H1 (cell line): ENCODE measurements around the gene CACNG1. TPM values are rescaled to one million over a fixed set of nuclear protein-coding genes. Genes with fewer than 3 reads are reported as not detected.

Experiments
- CTCF ChIA-PET: fragments of 300-600 bp; sonication (Branson Sonifier 250); formaldehyde crosslinking; loops from one replicate; lab custom pipeline; 2021; ENCODE audit not compliant: partially characterized antibody; lab: Charles Lee
- POLR2A ChIA-PET: fragments of 300-600 bp; sonication (Branson Sonifier 250); formaldehyde crosslinking; loops from one replicate; lab custom pipeline; 2021; ENCODE audit warnings: inconsistent platforms; ENCODE audit not compliant: partially characterized antibody; lab: Charles Lee
- DNase-seq, 2 experiments: peaks; one replicate each; pipeline versions ENCODE4 v3.0.0 to v3.0.0-alpha.2; 2010 to 2022; ENCODE audit warnings: low spot score in 2 of 2, low read depth in 1 of 2, mixed read lengths in 1 of 2
- FAIRE-seq: peaks from 2 replicates; lab custom pipeline; 2011; peaks lifted over from hg19 to GRCh38; lab: Jason Lieb, UNC
- H2AFZ ChIP-seq: 2 replicates; pipeline ENCODE4 v1.8.1; 2012; ENCODE audit warnings: low read length, inconsistent platforms
- H2AK5ac ChIP-seq: 2 replicates; pipeline ENCODE4 v1.6.1; 2013; ENCODE audit warnings: low read depth, low read length
- H2BK120ac ChIP-seq: replicated peaks from 2 replicates; pipeline ENCODE3; 2013; ENCODE audit warnings: low read depth, low read length, inconsistent platforms
- H2BK12ac ChIP-seq: 2 replicates; pipeline ENCODE4 v1.6.1; 2013; ENCODE audit warnings: low read depth, low read length
- H2BK15ac ChIP-seq: 2 replicates; pipeline ENCODE4 v1.6.1; 2013; ENCODE audit warnings: low read length
- H2BK20ac ChIP-seq: 2 replicates; pipeline ENCODE4 v1.6.1; 2013; ENCODE audit warnings: low read length
- H2BK5ac ChIP-seq: 2 replicates; pipeline ENCODE4 v1.6.1; 2013; ENCODE audit warnings: low read depth, low read length
- H3K14ac ChIP-seq: 2 replicates; pipeline ENCODE4 v1.6.1; 2013; ENCODE audit warnings: inconsistent platforms; ENCODE audit not compliant: insufficient read length
- H3K18ac ChIP-seq: 2 replicates; pipeline ENCODE4 v1.6.1; 2013; ENCODE audit warnings: low read length; ENCODE audit errors: extremely low read depth
- H3K23ac ChIP-seq: 2 replicates; pipeline ENCODE4 v1.6.1; 2013; ENCODE audit warnings: inconsistent platforms; ENCODE audit not compliant: insufficient read length
- H3K23me2 ChIP-seq: 2 replicates; pipeline ENCODE4 v1.6.1; 2013; ENCODE audit warnings: low read depth, low read length
- H3K27ac ChIP-seq: 2 replicates; pipeline ENCODE4 v1.6.1; 2011; ENCODE audit warnings: low read depth, low read length, inconsistent platforms
- H3K27me3 ChIP-seq, 4 experiments: replicated peaks in 1 of 4; 1 replicate in 1 of 4; 2 replicates in 3 of 4; pipeline versions ENCODE4 v1.6.1 to v1.8.1; 2011 to 2013; ENCODE audit warnings: low read length in 3 of 4, mild to moderate bottlenecking in 3 of 4, inconsistent platforms in 2 of 4, mixed read lengths in 2 of 4, moderate library complexity in 1 of 4; ENCODE audit not compliant: control insufficient read depth in 3 of 4, insufficient read depth in 3 of 4; ENCODE audit errors: extremely low read depth in 1 of 4
- H3K36me3 ChIP-seq, 4 experiments: 2 replicates each; pipeline versions ENCODE4 v1.6.1 to v1.8.1; 2011 to 2013; ENCODE audit warnings: mild to moderate bottlenecking in 4 of 4, low read length in 3 of 4, moderate library complexity in 2 of 4, control low read depth in 1 of 4, inconsistent platforms in 1 of 4; ENCODE audit not compliant: insufficient read depth in 4 of 4, control insufficient read depth in 2 of 4
- H3K4ac ChIP-seq: replicated peaks from 2 replicates; pipeline ENCODE3; 2013; ENCODE audit warnings: low read length, low read depth, mixed read lengths, inconsistent platforms; ENCODE audit not compliant: insufficient read length
- H3K4me1 ChIP-seq, 4 experiments: replicated peaks in 1 of 4; 1 replicate in 1 of 4; 2 replicates in 3 of 4; pipeline versions ENCODE4 v1.6.1 to v1.8.1; 2011 to 2013; ENCODE audit warnings: low read length in 3 of 4, inconsistent platforms in 2 of 4, mixed read lengths in 1 of 4; ENCODE audit not compliant: insufficient read depth in 4 of 4, control insufficient read depth in 3 of 4
- H3K4me2 ChIP-seq, 2 experiments: 2 replicates each; pipeline versions ENCODE4 v1.6.1 to v1.8.1; 2011 to 2013; ENCODE audit warnings: low read depth in 2 of 2, low read length in 2 of 2, control low read depth in 1 of 2, inconsistent platforms in 1 of 2, mild to moderate bottlenecking in 1 of 2; ENCODE audit not compliant: insufficient read depth in 1 of 2
- H3K4me3 ChIP-seq, 4 experiments: fragments of 200-600, 300-600 bp in 1 of 4; sonication (generic), shearing (Covaris generic), sonication (Bioruptor Twin) in 1 of 4; 2 replicates each; pipeline versions ENCODE4 v1.5.1 to v1.8.1; 2011 to 2016; ENCODE audit warnings: low read length in 4 of 4, low read depth in 3 of 4, control low read depth in 2 of 4, inconsistent platforms in 2 of 4, mild to moderate bottlenecking in 2 of 4, mixed read lengths in 1 of 4, moderate library complexity in 1 of 4; ENCODE audit not compliant: insufficient read depth in 2 of 4; ENCODE audit errors: extremely low read depth in 1 of 4
- H3K56ac ChIP-seq: replicated peaks from 2 replicates; pipeline ENCODE3; 2013; ENCODE audit warnings: low read depth, mild to moderate bottlenecking, mixed read lengths, low read length, inconsistent platforms; ENCODE audit not compliant: insufficient read length
- H3K79me1 ChIP-seq: 2 replicates; pipeline ENCODE4 v1.6.1; 2013; ENCODE audit warnings: low read depth, low read length, control low read depth
- H3K79me2 ChIP-seq, 2 experiments: 2 replicates each; pipeline versions ENCODE4 v1.6.1 to v1.8.1; 2012 to 2013; ENCODE audit warnings: low read length in 2 of 2, mild to moderate bottlenecking in 2 of 2, inconsistent platforms in 1 of 2; ENCODE audit not compliant: insufficient read depth in 2 of 2, control insufficient read depth in 1 of 2
- H3K9ac ChIP-seq, 4 experiments: replicated peaks in 1 of 4; 1 replicate in 1 of 4; 2 replicates in 3 of 4; pipeline versions ENCODE4 v1.6.1 to v1.8.1; 2011 to 2013; ENCODE audit warnings: low read depth in 3 of 4, low read length in 3 of 4, control low read depth in 2 of 4, mild to moderate bottlenecking in 2 of 4, moderate library complexity in 2 of 4, inconsistent platforms in 1 of 4; ENCODE audit errors: extremely low read depth in 1 of 4
- H3K9me3 ChIP-seq, 2 experiments: 2 replicates each; pipeline versions ENCODE4 v1.6.1 to v1.8.1; 2012 to 2013; ENCODE audit warnings: mild to moderate bottlenecking in 2 of 2, moderate library complexity in 2 of 2, control low read depth in 1 of 2, inconsistent platforms in 1 of 2, low read depth in 1 of 2, low read length in 1 of 2, mixed read lengths in 1 of 2; ENCODE audit not compliant: insufficient read depth in 2 of 2
- H4K20me1 ChIP-seq, 2 experiments: replicated peaks in 1 of 2; 2 replicates each; pipeline versions ENCODE3 to v1.8.1; 2011 to 2013; ENCODE audit warnings: inconsistent platforms in 2 of 2, low read length in 2 of 2, mild to moderate bottlenecking in 1 of 2; ENCODE audit not compliant: insufficient read depth in 2 of 2, control insufficient read depth in 1 of 2
- H4K5ac ChIP-seq: 2 replicates; pipeline ENCODE4 v1.6.1; 2013; ENCODE audit warnings: low read length, low read depth, mixed read lengths, inconsistent platforms; ENCODE audit not compliant: insufficient read length
- H4K8ac ChIP-seq: 2 replicates; pipeline ENCODE4 v1.8.0; 2013; ENCODE audit warnings: mild to moderate bottlenecking, moderate library complexity, low read length, inconsistent platforms; ENCODE audit not compliant: insufficient read depth; ENCODE audit errors: extremely low read depth
- H4K91ac ChIP-seq: replicated peaks from 2 replicates; pipeline ENCODE3; 2013; ENCODE audit warnings: low read length, mixed read lengths, inconsistent platforms; ENCODE audit not compliant: insufficient read length
- TBP ChIP-seq: IDR thresholded peaks from 2 replicates; pipeline ENCODE4 v1.6.1; 2011; ENCODE audit warnings: low read depth, low read length, improper control_type of control experiment
- WGBS, 2 experiments: shearing (Covaris generic) in 1 of 2; methylation state at CpG; one replicate each; pipeline versions ENCODE4 v1.1.6 to v1.1.7; 2013 to 2015; ENCODE audit warnings: low lambda C conversion rate in 2 of 2, mixed read lengths in 2 of 2, inconsistent platforms in 1 of 2, low coverage in 1 of 2, missing lambda C conversion rate in 1 of 2; ENCODE audit not compliant: insufficient replicate concordance in 2 of 2, insufficient coverage in 1 of 2, insufficient read length in 1 of 2; ENCODE audit errors: extremely low coverage in 1 of 2, missing lambda C conversion rate in 1 of 2; 5-methylcytosine and 5-hydroxymethylcytosine counted together
- polyA plus RNA-seq, 7 experiments: library from polyadenylated mRNA; depleted of rRNA in 3 of 7; stranded (reverse) in 5 of 7; unstranded in 2 of 7; fragments of >200 nt in 5 of 7; fragments of 200-250 nt in 2 of 7; gene quantifications; 1 replicate in 5 of 7; 2 replicates in 1 of 7; 4 replicates in 1 of 7; pipeline versions ENCODE4 v1.2.1 to v1.2.3, GENCODE V29; 2011 to 2013; ENCODE audit warnings: missing spikeins in 2 of 7, mixed read lengths in 2 of 7
- total RNA-seq: library from RNA; stranded (reverse); fragmentation: NEBNext Ultra II Directional; extraction: Animal tissue kit (Norgen Biotek cat#: 25700); gene quantifications from 2 replicates; pipeline ENCODE4 v1.2.1, GENCODE V29; 2021

CACNG1 gene
- total and polyA plus RNA-seq, 2 of the 8 experiments (the other 6 are each of a cell fraction or from before 2014, with no cell fraction given), result not detected

GRCh38 chr17:67095803-67096202 is 51.4 kb downstream of the CACNG1 start:
- H3K27me3 ChIP-seq, result no peaks in the 10 kb centered on the region
- no peak overlapping the region for H2BK12ac ChIP-seq
- WGBS, 2 experiments, result 82% methylated on average over 1 of the region's 1 CpG; no CpG with 5 or more reads in 1 of the 2 experiments
- CTCF ChIA-PET, result no interaction called here
- H3K27ac ChIP-seq, result no peak overlapping the region
- no peak for TF ChIP-seq TBP
- no peak overlapping the region for H2BK120ac ChIP-seq
- H3K4me2 ChIP-seq, result no peak overlapping the region
- no peak overlapping the region for H2BK20ac ChIP-seq
- no peak overlapping the region for H3K56ac ChIP-seq
- no peaks in the 10 kb centered on the region for H3K79me2 ChIP-seq
- no peaks in the 10 kb centered on the region for H3K9me3 ChIP-seq
- H4K8ac ChIP-seq, result no peak overlapping the region
- POLR2A ChIA-PET, result no interaction called here
- H3K36me3 ChIP-seq, result no peaks in the 10 kb centered on the region
- H3K14ac ChIP-seq, result no peak overlapping the region
- no peaks in the 10 kb centered on the region for H3K23me2 ChIP-seq
- H3K4ac ChIP-seq, result no peak overlapping the region
- H2BK15ac ChIP-seq, result no peak overlapping the region
- H4K5ac ChIP-seq, result no peak overlapping the region
- H3K18ac ChIP-seq, result no peak overlapping the region
- H3K9ac ChIP-seq, result no peak overlapping the region
- H2AK5ac ChIP-seq, result no peak overlapping the region
- no peak overlapping the region for H3K4me3 ChIP-seq
- no peaks in the 10 kb centered on the region for H3K4me1 ChIP-seq
- H2AFZ ChIP-seq, result no peak overlapping the region
- no peak for FAIRE-seq
- no peak overlapping the region for H3K23ac ChIP-seq
- no peak overlapping the region for H2BK5ac ChIP-seq
- no peaks in the 10 kb centered on the region for H3K79me1 ChIP-seq
- no peak for DNase-seq
- H4K20me1 ChIP-seq, result peaks cover 0 to 1% of the 10 kb centered on the region in 2 experiments
- no peak overlapping the region for H4K91ac ChIP-seq
